NCI-H774 (cell line): ENCODE measurements around the gene POLA2.
A peak's percentile ranks its signal among the peaks of the same experiment; 100 is the strongest.
"Not testable (repeated sequence)": the region's sequence is repeated elsewhere in the genome, so short reads cannot be mapped to it uniquely, and the experiment has no call there.

ENCODE experiments used
- DNase-seq: peaks from one replicate; lab custom pipeline; 2025; lab: John Stamatoyannopoulos, UW

The POLA2 gene

DNA sequence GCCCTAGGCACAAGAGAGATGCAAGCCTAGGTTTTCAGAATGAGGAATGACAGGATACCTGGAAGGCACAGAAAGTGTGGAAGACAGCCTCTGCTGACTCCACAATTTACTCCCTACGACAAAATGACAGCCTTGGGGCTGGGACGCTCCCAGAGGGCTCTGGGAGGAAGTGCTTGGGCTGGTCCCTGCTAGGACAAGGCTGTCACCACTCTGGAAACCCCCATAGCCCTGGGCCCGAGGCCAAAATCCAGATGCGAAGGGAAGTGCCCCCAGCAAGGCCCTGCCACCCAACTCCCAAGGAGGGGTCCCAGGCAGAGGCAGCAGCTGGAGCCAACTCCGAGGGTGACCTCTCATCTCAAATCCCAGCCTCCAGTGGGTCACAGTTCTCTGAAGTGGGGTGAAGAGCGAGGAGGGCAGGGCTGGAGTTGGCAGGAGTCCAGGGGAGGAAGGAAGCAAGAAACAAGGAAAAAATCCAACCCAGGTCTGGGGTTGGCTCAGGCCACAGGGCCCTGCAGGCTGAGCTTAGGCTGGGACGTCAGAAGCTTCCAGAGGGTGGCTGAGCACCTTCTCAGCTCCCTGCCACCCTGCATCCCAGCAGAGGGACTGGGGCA, 46.6 kb downstream of the POLA2 start:
- no peak for DNase-seq

DNA sequence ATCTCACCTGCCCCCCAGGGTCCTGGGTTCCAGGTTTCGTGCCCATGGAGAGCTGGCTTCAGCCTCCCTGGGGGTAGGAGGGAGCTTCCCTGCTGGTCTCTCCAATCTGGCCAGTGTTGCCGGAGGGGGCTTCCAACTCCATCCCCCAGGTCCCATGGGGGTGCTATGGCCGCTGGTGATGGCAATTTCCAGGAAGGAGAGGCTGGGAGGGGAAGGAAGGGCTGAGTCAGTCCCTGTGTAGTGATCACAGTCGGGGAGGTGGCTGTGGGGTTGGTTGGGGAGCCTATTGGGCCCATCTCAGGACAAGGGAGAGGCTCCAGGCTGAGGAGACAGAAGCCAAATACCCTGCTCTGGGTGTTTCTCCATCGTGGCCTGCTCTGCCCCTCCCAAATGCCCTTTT, 47.2 kb downstream of the POLA2 start:
- no peak for DNase-seq

DNA sequence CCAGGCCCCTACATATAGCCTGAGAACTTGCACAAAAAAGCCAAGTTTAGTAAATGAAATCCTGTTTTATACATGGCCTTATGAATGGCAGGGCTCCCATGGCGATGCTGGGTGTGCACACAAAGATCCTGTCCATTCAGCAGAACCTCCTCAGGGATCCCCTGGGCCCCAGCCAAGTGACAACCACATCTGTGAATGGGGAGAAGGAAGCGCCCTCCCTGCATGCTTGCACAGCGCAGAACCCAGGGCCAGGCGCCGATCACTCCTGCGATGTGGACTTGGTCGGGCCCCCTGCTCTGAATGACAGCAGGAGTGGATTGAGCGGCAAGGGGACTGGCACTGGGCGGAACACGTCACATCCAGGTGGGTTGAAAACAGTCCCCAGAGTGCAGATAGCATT, 48.5 kb downstream of the POLA2 start:
- no peak for DNase-seq

DNA sequence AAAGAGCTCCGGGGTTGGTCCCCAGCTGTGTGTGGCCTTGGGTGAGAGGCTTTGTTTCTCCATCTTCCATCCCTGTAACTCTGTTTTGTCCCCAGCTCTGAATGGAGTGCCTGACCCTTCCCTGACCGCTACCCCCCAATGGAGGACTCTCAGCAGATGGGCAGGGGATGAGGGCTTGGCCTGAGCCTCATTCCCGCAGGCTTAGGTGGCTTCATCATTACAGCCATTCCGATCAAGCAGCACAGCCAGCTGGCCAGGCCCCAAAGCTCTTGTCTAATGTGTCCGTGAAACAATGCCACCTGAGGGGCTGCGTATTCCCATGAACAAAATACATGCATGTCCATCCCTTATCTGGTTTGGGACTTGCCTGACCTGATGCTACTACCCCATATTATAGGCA, 49.0 kb downstream of the POLA2 start:
- no peak for DNase-seq

DNA sequence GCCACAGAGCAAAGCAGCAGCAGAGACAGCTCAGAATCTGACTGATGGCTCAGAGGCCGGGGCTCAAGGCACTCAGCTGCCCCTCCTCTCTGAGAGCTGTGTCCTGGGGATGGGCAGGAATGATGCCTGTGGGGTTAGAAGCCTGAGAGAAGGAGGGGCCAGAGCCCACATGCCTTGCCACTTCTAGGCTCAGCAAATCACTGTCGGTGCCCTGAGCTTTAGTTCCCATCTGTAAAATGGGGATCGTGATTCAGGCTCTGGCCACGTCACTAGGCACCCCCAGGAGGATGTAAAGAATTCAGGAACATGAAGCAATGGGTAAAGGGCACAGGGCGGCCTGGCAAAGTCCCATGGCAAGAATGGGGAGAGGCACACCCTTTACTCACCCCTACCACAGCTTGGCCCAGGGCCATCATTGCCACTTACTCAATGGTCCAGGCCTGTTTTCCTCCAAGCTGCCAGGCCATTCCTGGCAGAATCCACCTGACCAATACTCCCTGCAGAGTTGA, 49.5 kb downstream of the POLA2 start:
- DNase-seq, result no peak

DNA sequence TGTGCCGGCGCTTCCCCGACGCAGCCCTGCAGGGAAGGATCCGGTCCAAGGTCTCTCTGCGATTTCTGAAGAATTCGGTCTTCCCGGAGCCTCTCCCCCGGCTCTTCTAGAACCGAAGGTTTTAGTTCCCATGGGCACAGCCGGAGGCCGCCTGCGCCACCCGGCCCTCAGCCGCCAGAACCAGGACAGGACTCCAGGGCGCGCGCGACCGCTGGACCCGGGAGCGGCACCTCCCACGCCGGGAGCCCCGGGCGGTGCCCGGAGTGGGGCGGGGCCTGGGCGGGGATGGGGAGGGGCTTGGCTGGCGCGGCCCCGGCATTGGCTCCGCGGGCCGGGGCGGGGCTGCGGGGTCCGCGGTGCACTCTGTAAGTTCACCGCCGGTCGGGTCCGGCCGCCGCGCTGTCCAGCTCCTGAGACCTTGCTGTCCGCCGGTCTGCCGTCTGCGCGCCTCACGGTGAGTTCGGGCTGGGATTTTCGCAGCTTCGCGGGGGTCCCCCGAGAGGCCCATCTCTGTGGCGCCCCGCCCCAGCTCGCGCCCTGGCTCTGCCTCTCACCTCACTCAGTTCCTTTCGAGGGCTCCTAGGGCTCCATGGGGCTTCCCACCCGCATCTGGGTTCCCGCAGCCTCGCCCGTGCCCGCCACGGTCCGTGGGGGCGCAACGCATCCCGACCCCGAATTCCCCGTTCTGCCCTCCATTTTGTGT, 52.9 kb downstream of the POLA2 start, which contains the start of gene CDC42EP2:
TSS of gene CDC42EP2 (plus strand) at position 366 of the 703 bp plus-strand sequence. CDS start 6,033 bp downstream, outside the sequence.
- DNase-seq, result peak; percentile 78

DNA sequence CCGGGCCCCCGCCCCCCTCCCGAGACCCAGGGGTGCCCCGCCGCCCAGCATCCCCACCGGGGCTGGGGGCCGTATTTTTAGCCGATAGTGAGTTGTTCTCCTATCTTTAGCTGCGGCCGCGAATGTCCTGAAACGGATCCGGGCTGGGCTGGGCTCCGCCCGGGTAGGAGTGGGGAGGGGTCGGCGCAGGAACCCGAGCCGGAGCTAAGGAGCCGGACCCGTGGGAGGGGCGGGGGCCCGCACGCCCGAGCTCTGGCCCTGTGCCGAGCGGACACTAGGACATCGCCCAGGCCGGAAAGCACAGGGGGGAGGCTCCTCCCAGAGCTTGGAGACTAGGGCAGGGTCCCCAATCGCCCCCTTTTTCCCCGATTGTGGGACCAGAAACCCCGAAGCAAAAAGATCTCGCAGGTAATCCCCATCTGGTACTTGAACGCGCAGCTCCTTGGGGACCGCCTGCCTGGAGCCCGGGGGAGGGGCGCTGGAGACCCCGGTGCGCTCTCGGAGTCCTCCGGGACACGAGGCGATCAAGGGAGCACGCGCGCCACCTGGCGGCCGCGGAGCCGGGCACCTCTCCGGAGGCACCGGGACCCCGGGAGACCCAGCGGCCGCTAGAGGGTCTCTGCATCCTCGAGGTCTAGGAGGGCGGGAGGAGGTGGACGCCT, 53.6 kb downstream of the POLA2 start:
- peak; percentile 57 for DNase-seq

DNA sequence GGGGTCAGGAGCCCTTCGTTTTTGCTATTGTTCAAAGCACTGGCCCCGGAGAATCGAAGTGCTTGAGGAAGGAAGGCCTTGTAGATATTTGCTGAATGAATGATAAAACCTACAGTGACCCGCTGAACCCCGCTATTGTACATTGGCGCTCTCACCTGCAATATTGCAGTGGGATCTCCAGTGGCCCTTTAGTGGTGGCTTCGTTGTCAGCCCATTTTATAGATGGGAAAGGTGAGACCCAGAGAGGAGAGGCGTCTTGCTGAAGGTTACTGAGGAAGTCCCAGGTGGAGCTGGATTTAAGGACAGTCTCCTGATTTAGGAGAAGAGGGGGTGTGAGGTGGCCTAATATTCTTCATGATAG, 54.1 kb downstream of the POLA2 start:
- DNase-seq, result no peak

DNA sequence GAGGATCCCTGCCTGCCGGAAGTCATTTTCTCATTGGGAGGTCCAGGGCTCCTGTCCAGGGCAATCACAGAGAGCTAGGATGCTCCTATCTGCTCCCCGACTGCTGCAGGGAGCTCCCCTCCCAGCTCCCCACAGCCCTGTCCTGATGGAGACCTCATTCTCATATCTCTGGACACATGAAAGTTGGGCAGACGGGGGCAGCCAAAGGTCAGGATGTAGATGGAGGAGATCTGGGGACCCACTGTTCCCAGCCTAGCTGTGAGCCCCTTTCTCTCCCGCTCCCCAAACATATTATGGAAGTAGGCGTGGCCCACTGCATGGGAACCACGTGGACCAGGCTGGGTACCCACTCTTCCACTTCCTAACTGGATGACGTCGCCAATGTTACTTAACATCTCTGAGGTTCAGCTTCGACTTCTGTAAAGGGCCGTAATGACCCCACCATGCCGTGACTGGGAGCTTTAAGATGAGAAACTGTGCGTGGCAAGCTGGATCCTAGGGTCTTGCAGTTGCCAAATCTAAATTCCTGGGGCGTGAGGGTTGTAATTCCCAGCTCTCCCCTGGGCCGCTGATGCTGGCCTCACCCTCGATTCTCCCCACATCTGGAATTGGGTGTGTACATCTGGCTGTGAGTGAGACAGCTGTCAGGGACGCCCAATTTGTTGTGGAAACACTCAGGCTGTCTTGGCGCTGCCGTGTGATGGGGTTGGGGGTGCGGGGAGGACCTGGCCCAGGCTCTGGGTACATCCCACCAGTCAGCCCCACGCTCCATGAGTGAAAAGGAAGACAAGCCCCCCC, 54.7 kb downstream of the POLA2 start:
- DNase-seq, result no peak

DNA sequence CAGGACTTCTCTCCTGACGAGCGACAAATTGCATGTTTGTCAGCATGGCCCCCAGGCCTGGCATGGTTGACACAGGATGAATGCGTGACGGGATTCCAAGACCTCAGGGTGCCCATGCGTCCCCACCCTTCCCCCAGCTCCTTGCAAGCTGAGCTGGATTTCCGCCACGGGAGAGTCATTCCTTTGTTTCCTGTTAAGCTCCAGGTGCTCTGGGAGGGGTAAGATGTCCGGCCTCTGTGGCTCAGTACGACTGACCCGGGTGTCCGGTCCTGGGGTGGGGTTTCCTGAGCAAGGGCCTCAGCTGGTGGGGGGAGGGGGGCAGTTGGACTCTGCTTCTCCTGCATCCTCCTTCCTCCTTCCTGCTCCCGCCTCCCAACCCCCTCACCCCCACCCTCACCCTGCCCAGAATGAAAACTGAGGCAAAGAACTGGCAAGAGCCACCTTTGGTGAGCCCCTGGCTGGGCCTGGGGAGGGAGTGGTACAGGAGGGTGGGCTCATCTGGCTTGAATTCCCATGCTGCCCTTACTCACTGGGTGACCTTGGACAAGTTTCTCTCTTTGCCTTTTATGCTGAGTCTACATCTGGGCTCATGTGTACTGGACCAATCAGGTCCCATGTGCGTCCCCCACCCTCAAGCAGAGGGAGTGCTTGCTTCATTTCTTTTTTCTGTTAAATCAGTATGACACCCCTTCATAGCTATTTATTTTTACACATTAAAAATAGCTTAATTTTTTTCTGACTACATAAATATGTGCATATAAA, 55.4 kb downstream of the POLA2 start:
- DNase-seq, result peak; percentile 17

DNA sequence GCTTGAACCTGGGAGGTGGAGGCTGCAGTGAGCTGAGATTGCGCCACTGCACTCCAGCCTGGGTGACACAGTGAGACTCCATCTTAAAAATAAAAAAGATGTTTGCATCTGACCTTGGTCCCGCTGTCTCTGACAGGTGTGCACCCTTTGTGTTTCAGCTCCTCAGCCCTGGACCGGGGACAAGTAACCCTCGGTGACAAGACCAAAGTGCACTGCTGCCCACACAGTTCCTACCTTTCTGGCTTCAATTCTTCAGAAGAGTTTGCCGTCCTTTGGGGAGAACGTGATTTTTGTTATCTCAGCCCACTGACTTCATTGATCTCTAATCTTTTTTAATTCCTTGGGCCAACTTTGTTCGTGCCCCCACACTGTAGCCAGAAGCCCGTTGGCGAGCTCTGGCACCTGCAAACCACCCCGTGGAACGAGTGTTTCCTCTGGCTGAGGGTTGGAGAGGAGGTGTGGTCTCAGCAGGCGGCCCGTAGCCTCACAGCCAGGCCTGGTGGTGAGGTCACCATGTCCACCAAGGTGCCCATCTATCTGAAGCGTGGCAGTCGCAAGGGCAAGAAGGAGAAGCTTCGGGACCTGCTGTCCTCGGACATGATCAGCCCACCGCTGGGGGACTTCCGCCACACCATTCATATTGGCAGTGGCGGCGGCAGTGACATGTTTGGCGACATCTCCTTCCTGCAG, 58.8 kb downstream of the POLA2 start:
- DNase-seq, result no peak

DNA sequence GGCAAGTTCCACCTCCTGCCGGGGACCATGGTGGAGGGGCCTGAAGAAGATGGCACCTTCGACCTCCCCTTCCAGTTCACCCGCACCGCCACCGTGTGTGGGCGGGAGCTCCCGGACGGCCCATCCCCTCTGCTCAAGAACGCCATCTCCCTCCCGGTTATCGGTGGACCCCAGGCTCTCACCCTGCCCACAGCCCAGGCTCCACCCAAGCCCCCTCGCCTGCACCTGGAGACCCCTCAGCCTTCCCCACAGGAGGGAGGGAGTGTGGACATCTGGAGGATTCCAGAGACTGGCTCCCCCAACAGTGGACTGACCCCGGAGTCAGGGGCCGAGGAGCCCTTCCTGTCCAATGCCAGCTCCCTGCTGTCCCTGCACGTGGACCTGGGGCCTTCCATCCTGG, 59.3 kb downstream of the POLA2 start:
- no peak for DNase-seq

DNA sequence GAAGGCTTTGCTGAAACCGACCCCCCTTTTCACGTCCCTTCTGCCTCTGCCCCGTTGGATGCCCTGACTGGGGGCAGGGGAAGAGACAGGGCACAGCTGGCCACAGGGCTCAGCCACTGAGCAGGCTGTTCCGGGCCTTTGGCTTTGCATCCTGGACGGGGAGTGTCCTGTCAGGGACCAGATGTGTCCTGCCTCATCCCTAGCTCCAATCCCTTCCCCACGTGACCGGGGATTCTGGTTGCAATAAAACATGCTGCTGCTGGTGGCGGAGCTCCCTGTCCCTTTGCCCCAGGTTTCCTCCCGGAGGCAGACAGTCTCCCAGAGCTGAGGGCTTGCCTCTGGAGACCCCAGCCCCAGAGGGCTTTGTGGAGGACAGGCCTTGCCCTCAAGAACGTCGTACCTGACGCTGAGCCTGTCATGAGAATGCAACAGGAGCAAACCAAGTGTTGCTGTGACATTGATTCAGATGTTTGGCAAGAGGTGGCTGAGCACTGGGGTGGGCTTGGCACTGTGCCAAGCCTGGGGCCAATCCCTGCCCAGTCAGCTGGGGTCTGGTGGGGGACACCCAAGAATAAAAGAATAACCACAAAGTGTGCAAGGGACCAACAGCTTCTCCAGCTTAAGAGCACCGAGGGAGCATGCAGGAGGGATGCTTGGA, 60.2 kb downstream of the POLA2 start:
- no peak for DNase-seq

DNA sequence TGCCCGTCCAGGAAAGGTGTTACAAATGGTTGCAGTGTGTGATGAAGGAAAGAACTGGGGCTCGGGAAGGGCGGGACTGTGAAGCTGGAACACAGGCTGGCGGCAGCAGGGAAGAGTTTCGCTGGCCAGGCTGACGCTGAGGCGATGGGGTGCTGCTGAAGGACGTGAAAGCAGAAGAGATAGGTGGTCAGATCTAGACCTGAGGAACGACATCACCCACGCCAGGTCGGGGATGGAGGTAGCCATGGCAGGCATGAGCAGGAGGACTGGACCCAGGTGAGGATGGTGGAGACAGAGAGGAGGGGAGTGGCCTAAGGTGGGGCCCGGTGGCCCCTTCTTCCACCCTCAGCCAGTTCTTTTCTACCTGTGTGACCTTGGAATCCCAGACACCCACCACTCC, 62.1 kb downstream of the POLA2 start:
- DNase-seq, result no peak

DNA sequence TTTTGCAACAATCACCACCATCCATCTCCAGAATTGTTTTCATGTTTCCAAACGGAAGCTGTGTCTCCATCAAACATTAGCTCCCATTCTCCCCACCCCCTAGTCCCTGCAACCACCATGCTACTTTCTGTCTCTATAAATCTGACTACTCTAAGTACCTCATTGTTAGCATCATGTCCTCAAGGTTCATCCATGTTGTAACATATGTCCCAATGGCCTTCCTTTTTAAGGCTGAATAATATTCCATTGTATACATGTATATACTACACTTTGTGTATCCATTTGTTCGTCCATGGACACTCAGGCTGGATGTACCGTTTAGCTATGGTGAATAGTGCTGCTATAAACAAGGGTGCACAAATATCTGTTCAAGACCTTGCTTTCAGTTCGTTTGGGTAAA, 63.7 kb downstream of the POLA2 start:
- DNase-seq, result no peak

DNA sequence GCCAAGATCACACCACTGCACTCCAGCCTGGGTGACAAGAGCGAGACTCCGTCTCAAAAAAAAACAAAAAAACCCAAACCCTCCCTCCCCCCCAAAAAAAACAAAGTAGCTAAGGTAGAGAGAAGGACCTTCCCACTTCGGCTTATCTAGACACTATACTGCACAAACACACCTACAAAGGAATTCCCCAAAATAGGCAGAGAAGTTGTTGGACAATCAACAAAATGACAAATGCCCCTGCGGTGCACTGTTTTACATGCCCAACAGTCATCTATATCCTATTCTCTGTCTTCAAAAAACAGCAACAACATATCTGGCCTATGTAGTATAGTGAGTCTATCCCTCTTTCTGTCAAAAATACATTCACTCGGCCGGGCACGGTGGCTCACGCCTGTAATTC, 65.3 kb downstream of the POLA2 start:
- DNase-seq, result no peak

DNA sequence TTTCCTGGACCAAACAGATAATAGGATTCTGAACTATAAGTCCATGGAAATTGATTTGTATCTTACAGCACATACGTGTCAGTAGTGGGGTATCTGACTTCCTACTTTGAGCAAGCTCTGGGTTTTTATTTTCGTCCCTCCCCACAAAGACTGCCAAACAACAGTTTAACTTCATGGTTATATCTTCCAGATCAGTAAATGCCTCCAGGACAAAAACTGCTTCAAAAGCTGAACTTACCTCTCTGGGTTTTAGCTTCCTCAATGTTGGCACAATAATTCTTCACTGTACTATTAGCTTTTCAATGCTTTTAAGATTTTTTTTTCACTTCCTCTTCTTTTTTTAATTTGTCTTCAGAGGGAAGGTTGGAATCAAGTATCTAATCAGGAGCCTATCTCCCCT, 67.7 kb downstream of the POLA2 start:
- no peak for DNase-seq

DNA sequence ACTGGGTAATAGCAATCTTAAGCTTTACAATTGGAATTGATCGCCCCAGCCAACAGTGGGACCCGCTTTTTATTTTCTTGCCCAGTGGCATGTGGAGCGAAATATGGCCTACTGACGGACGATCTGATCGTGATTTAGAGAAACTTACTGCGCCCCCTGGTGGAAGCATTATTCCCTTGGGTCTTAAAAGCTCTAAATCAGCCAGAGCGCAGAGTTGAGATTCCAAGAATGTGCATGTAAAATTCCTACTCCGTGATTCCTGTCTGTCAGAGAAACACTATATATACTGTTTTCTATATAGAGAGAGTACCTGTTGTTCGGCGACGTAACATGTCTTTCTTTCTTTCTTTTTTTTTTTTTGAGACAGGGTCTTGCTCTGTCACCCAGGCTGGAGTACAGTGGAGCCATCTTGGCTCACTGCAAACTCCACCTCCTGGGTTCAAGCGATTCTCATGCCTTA, 68.2 kb downstream of the POLA2 start:
- peak; percentile 82 for DNase-seq

DNA sequence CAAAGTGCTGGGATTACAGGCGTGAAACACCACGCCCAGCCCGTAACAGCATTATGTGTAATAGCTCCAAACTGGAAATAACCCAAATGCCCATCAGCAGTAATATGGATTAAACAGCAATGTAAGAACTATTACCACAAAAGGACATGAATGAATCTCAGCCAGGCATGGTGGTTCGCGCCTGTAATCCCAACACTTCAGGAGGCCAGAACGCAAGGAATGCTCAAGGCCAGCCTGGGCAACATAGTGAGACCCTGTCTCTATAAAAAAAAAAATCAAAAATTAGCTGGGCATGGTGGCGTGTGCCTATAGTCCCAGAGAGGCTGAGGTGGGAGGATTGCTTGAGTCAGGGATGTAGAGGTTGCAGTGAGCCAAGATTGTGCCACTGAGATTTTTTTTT, 68.8 kb downstream of the POLA2 start:
- DNase-seq, result no peak

DNA sequence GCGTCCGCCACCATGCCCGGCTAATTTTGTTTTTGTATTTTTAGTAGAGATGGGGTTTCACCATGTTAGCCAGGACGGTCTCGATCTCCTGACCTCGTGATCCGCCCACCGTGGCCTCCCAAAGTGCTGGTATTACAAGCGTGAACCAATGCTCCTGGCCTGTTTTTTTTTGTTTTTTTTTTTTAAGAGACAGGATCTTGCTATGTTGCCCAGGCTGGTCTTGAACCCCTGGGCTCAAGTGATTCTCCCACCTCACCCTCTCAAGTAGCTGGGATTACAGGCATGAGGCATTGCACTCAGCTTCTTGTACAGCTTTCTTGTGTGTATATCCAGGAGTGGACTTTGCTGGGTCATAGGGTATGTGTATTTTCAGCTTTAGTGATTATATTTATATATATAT, 70.8 kb downstream of the POLA2 start:
- DNase-seq, result not testable (repeated sequence)
